ENCODE results near the gene TMEM131L. TPM values are rescaled to one million over a fixed set of nuclear protein-coding genes. Genes with fewer than 3 reads are reported as not detected.
"Not testable (repeated sequence)": the region's sequence is repeated elsewhere in the genome, so short reads cannot be mapped to it uniquely, and the experiment has no call there.

Gene TMEM131L
- total RNA-seq, 1 experiment from 2014 or later = 4.5 TPM

- in situ Hi-C loops (cut with HindIII; ENCODE audit: low sequenced_read_pairs) = no loop called here
- no peak for DNase-seq (ENCODE audit: low spot score)
Measured at GRCh38 chr4:153582954-153583702, 117.0 kb downstream of the TMEM131L start.

- in situ Hi-C loops (cut with HindIII; ENCODE audit: low sequenced_read_pairs) = no loop called here
- no peak for DNase-seq (ENCODE audit: low spot score)
Measured at GRCh38 chr4:153585026-153585425, 118.9 kb downstream of the TMEM131L start.

GRCh38 chr4:153589703-153590595 is 123.8 kb downstream of the TMEM131L start:
- DNase-seq (ENCODE audit: low spot score) = no peak
- in situ Hi-C loops (cut with HindIII; ENCODE audit: low sequenced_read_pairs) = no loop called here

GRCh38 chr4:153591441-153591840 is 125.3 kb downstream of the TMEM131L start:
- DNase-seq (ENCODE audit: low spot score) = no peak
- in situ Hi-C loops (cut with HindIII; ENCODE audit: low sequenced_read_pairs) = no loop called here

- no peak for DNase-seq (ENCODE audit: low spot score)
- in situ Hi-C loops (cut with HindIII; ENCODE audit: low sequenced_read_pairs) = no loop called here
Measured at GRCh38 chr4:153592064-153592463, 125.9 kb downstream of the TMEM131L start.

GRCh38 chr4:153593161-153593560 is 127.0 kb downstream of the TMEM131L start:
- in situ Hi-C loops (cut with HindIII; ENCODE audit: low sequenced_read_pairs) = no loop called here
- no peak for DNase-seq (ENCODE audit: low spot score)

- DNase-seq (ENCODE audit: low spot score) = no peak
- in situ Hi-C loops (cut with HindIII; ENCODE audit: low sequenced_read_pairs) = no loop called here
Measured at GRCh38 chr4:153594210-153594609, 128.1 kb downstream of the TMEM131L start.

- in situ Hi-C loops (cut with HindIII; ENCODE audit: low sequenced_read_pairs) = no loop called here
- DNase-seq (ENCODE audit: low spot score) = no peak
Measured at GRCh38 chr4:153595894-153596601, 129.9 kb downstream of the TMEM131L start.

GRCh38 chr4:153602758-153603157 is 136.6 kb downstream of the TMEM131L start:
- DNase-seq (ENCODE audit: low spot score) = no peak
- in situ Hi-C loops (cut with HindIII; ENCODE audit: low sequenced_read_pairs) = no loop called here

- no peak for DNase-seq (ENCODE audit: low spot score)
- in situ Hi-C loops (cut with HindIII; ENCODE audit: low sequenced_read_pairs) = no loop called here
Measured at GRCh38 chr4:153603258-153603657, 137.1 kb downstream of the TMEM131L start.

GRCh38 chr4:153603835-153604234 is 137.7 kb downstream of the TMEM131L start:
- in situ Hi-C loops (cut with HindIII; ENCODE audit: low sequenced_read_pairs) = no loop called here
- no peak for DNase-seq (ENCODE audit: low spot score)

- DNase-seq (ENCODE audit: low spot score); in situ Hi-C loops (cut with HindIII; ENCODE audit: low sequenced_read_pairs): not testable (repeated sequence)
Measured at GRCh38 chr4:153609070-153609469, 142.9 kb downstream of the TMEM131L start.

GRCh38 chr4:153610623-153611376 is 144.6 kb downstream of the TMEM131L start:
- DNase-seq (ENCODE audit: low spot score) = no peak
- in situ Hi-C loops (cut with HindIII; ENCODE audit: low sequenced_read_pairs) = no loop called here

- DNase-seq (ENCODE audit: low spot score) = no peak
Measured at GRCh38 chr4:153611679-153612078, 145.5 kb downstream of the TMEM131L start.

GRCh38 chr4:153612878-153613277 is 146.7 kb downstream of the TMEM131L start:
- no peak for DNase-seq (ENCODE audit: low spot score)

More at GRCh38 chr4:153611679-153612078, 145.5 kb downstream of the TMEM131L start:
- in situ Hi-C loops (cut with HindIII; ENCODE audit: low sequenced_read_pairs) = no loop called here

GRCh38 chr4:153616006-153616555 is 149.9 kb downstream of the TMEM131L start:
- DNase-seq (ENCODE audit: low spot score) = no peak
- in situ Hi-C loops (cut with HindIII; ENCODE audit: low sequenced_read_pairs) = no loop called here

More at GRCh38 chr4:153612878-153613277, 146.7 kb downstream of the TMEM131L start:
- in situ Hi-C loops (cut with HindIII; ENCODE audit: low sequenced_read_pairs) = no loop called here

- in situ Hi-C loops (cut with HindIII; ENCODE audit: low sequenced_read_pairs) = no loop called here
Measured at GRCh38 chr4:153618833-153619232, 152.7 kb downstream of the TMEM131L start.

GRCh38 chr4:153619811-153620210 is 153.7 kb downstream of the TMEM131L start:
- in situ Hi-C loops (cut with HindIII; ENCODE audit: low sequenced_read_pairs) = no loop called here
- no peak for DNase-seq (ENCODE audit: low spot score)

More at GRCh38 chr4:153618833-153619232, 152.7 kb downstream of the TMEM131L start:
- no peak for DNase-seq (ENCODE audit: low spot score)

- in situ Hi-C loops (cut with HindIII; ENCODE audit: low sequenced_read_pairs) = no loop called here
- DNase-seq (ENCODE audit: low spot score) = no peak
Measured at GRCh38 chr4:153620352-153620751, 154.2 kb downstream of the TMEM131L start.
